ENCODE data around the gene PALM. TPM values are rescaled to one million over a fixed set of nuclear protein-coding genes. Genes with fewer than 3 reads are reported as not detected.
A peak's percentile ranks its signal among the peaks of the same experiment; 100 is the strongest.

The PALM gene
- polyA plus RNA-seq, 2 of the 4 experiments (the other 2 are of a cell fraction), result 3.0 to 15.7 TPM

GRCh38 chr19:711254-711653 lies 2.5 kb downstream of the PALM start:
- Histone ChIP-seq H3K4me1 (peaks cover 14% of the 10 kb centered on the region), H3K9me3 (peaks cover 7% of the 10 kb centered on the region; the same call in 2 of the 3 replicates), H3K27ac (no peak overlapping the region), H3K4me2 (no peak overlapping the region), H3K4me3 (no peak overlapping the region)
- 92% methylated on average over 8 of the region's 8 CpGs for WGBS (ENCODE audit: missing lambda C conversion rate)
- ChIA-PET POLR2A (no interaction called here), CTCF (interaction anchor here (2.6 kb wide), 1 partner anchor 23 kb away, joined by 11 read pairs; no protein-coding TSS in a partner anchor)
- no peak for FAIRE-seq
- TF ChIP-seq HOXA7 (CRISPR knock-in tag; IDR thresholded peaks at IDR 0.05) (no peak), RFX5 (IDR thresholded peaks at IDR 0.05) (no peak)
- DNase-seq (ENCODE audit: low read depth in 1 of 2, low spot score in 1 of 2), result no peak
- no peak; a peak in 1 of 6 replicates for ATAC-seq

DNA sequence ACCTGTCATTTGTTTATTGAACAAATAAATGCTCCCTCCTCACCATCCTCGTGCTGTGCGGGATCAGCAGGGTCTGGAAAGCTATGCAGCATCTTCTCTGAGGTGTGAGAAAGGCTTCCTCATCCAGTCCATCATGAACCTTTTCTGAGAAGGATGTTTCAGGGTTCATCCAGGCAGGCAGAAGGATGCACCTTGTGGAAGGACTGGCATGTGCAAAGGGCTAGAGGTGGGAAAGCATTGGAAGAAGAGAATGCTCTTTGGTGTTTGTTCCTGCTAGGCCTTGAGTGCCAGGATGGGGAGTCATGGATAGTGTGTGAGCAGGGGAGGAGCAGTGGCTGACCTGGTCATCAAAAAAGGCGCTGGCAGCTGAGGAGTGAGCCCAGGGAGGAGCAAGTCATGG lies 6.6 kb downstream of the PALM start:
- ChIA-PET CTCF (interaction anchor here (1.0 kb wide), 1 partner anchor 82 kb away, joined by 3 read pairs; the partner anchor contains the start of gene POLRMT), POLR2A (no interaction called here)
- FAIRE-seq (no peak), ATAC-seq (no peak), DNase-seq (ENCODE audit: low read depth in 1 of 2, low spot score in 1 of 2) (no peak)
- H3K4me1 ChIP-seq, result no peaks in the 10 kb centered on the region; the same call in 2 of the 3 replicates
- H3K9me3 ChIP-seq, result peaks cover 7% of the 10 kb centered on the region; the same call in 2 of the 3 replicates
- H3K4me2 ChIP-seq, result no peak overlapping the region
- TF ChIP-seq KDM1A (IDR thresholded peaks at IDR 0.05; ENCODE audit: low read depth), result 0 out of 2 replicates have a peak, but pooled peaks have one; percentile 30
- TF ChIP-seq, protein P1, sequence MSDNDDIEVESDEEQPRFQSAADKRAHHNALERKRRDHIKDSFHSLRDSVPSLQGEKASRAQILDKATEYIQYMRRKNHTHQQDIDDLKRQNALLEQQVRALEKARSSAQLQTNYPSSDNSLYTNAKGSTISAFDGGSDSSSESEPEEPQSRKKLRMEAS (IDR thresholded peaks at IDR 0.05), result no peak
- no peak overlapping the region for H3K4me3 ChIP-seq
- no peak overlapping the region for H3K27ac ChIP-seq
- WGBS (ENCODE audit: missing lambda C conversion rate), result 93% methylated on average over 3 of the region's 3 CpGs

- CTCF ChIA-PET, result interaction anchor here (0.8 to 1.7 kb wide), 7 partner anchors 10 to 54 kb away, joined by 3 to 5 read pairs (median 4); no protein-coding TSS in a partner anchor
- DNase-seq (ENCODE audit: low read depth in 1 of 2, low spot score in 1 of 2) (no peak), FAIRE-seq (no peak), ATAC-seq (peak in 1 of 2 experiments; percentile 31; a peak in 3 of 6 replicates)
- POLR2A ChIA-PET, result no interaction called here
- no peak overlapping the region for H3K27ac ChIP-seq
- H3K4me1 ChIP-seq, result no peaks in the 10 kb centered on the region
- no peak overlapping the region for H3K4me3 ChIP-seq
- H3K9me3 ChIP-seq, result peaks cover 7% of the 10 kb centered on the region; the same call in 2 of the 3 replicates
- WGBS (ENCODE audit: missing lambda C conversion rate), result 87% methylated on average over 21 of the region's 23 CpGs
- no peak for TF ChIP-seq HOXB13 (CRISPR knock-in tag; IDR thresholded peaks at IDR 0.05; ENCODE audit: low read depth)
- peak; percentile 75 for TF ChIP-seq ZFP36 (IDR thresholded peaks at IDR 0.05; ENCODE audit: borderline replicate concordance, partially characterized antibody)
- no peak overlapping the region for H3K4me2 ChIP-seq
Measured at GRCh38 chr19:718251-718951, 9.7 kb downstream of the PALM start.

- no peak for ATAC-seq
- H3K4me2 ChIP-seq, result no peak overlapping the region
- FAIRE-seq, result no peak
- no peak overlapping the region for H3K27ac ChIP-seq
- TF ChIP-seq CEBPB (IDR thresholded peaks at IDR 0.05) (peak; percentile 4 to 37; a peak in 1 of 4 replicates), RNF2 (IDR thresholded peaks at IDR 0.05; ENCODE audit: borderline replicate concordance, low read depth) (no peak)
- CTCF ChIA-PET, result interaction anchor here (0.6 to 1.7 kb wide), 7 partner anchors 11 to 55 kb away, joined by 3 to 5 read pairs (median 4); no protein-coding TSS in a partner anchor
- no peaks in the 10 kb centered on the region for H3K4me1 ChIP-seq
- 73% methylated on average over 15 of the region's 54 CpGs for WGBS (ENCODE audit: missing lambda C conversion rate)
- H3K4me3 ChIP-seq, result no peak overlapping the region
- POLR2A ChIA-PET, result no interaction called here
- DNase-seq (ENCODE audit: low read depth in 1 of 2, low spot score in 1 of 2), result no peak
- peaks cover 7% of the 10 kb centered on the region; the same call in 2 of the 3 replicates for H3K9me3 ChIP-seq
Measured at GRCh38 chr19:718991-719512, 10.3 kb downstream of the PALM start.

- Histone ChIP-seq H3K4me2 (no peak overlapping the region), H3K27ac (no peak overlapping the region), H3K4me1 (no peaks in the 10 kb centered on the region), H3K9me3 (peaks cover 7% of the 10 kb centered on the region; the same call in 2 of the 3 replicates), H3K4me3 (no peak overlapping the region)
- TF ChIP-seq HOXB13 (CRISPR knock-in tag; IDR thresholded peaks at IDR 0.05; ENCODE audit: low read depth) (no peak), FOXS1 (CRISPR knock-in tag; IDR thresholded peaks at IDR 0.05) (no peak), ZNF302 (CRISPR knock-in tag; IDR thresholded peaks at IDR 0.05) (no peak), KDM1A (IDR thresholded peaks at IDR 0.05; ENCODE audit: low read depth) (0 out of 2 replicates have a peak, but pooled peaks have one; percentile 54)
- FAIRE-seq (no peak), DNase-seq (ENCODE audit: low read depth in 1 of 2, low spot score in 1 of 2) (no peak), ATAC-seq (no peak)
- WGBS (ENCODE audit: missing lambda C conversion rate), result 92% methylated on average over 31 of the region's 79 CpGs
- ChIA-PET POLR2A (no interaction called here), CTCF (interaction anchor here (0.6 to 1.0 kb wide), 3 partner anchors 12 to 22 kb away, joined by 3 to 5 read pairs (median 4); no protein-coding TSS in a partner anchor)
Measured at GRCh38 chr19:719636-720344, 11.1 kb downstream of the PALM start.

Data from A549 (cell line).